Smooth muscle cell (in vitro differentiated cells): ENCODE data around the gene ZNF587. TPM values are rescaled to one million over a fixed set of nuclear protein-coding genes. Genes with fewer than 3 reads are reported as not detected.

Experiments
- DNase-seq: peaks from one replicate; lab custom pipeline; 2025; ENCODE audit not compliant: unreplicated experiment; lab: John Stamatoyannopoulos, UW
- H2AFZ ChIP-seq: fragments of 200-600 bp; sonication (generic); 2 replicates; pipeline ENCODE4 v1.6.0; 2016; ENCODE audit warnings: antibody characterized with exemption, low read depth, mild to moderate bottlenecking
- H3F3A ChIP-seq: fragments of 200-600 bp; sonication (generic); 2 replicates; pipeline ENCODE4 v1.6.0; 2017; ENCODE audit warnings: antibody characterized with exemption, low read depth
- H3K27ac ChIP-seq: fragments of 200-600 bp; sonication (generic); 2 replicates; pipeline ENCODE4 v1.5.1; 2016; ENCODE audit warnings: low read depth, mild to moderate bottlenecking
- H3K27me3 ChIP-seq: fragments of 200-600 bp; sonication (generic); 2 replicates; pipeline ENCODE4 v1.6.1; 2016; ENCODE audit warnings: low read depth, mild to moderate bottlenecking
- H3K36me3 ChIP-seq: fragments of 200-600 bp; sonication (generic); 2 replicates; pipeline ENCODE4 v1.5.1; 2016; ENCODE audit warnings: low read depth
- H3K4me1 ChIP-seq: fragments of 200-600 bp; sonication (generic); 2 replicates; pipeline ENCODE4 v1.5.1; 2016; ENCODE audit warnings: low read depth
- H3K4me2 ChIP-seq: fragments of 200-600 bp; sonication (generic); 2 replicates; pipeline ENCODE4 v1.6.0; 2016; ENCODE audit warnings: mild to moderate bottlenecking
- H3K4me3 ChIP-seq: fragments of 200-600 bp; sonication (generic); 2 replicates; pipeline ENCODE4 v1.5.1; 2016; ENCODE audit warnings: mild to moderate bottlenecking
- H3K79me2 ChIP-seq: fragments of 200-600 bp; sonication (generic); 2 replicates; pipeline ENCODE4 v1.6.0; 2016; ENCODE audit warnings: low read depth, mild to moderate bottlenecking
- H3K9ac ChIP-seq: fragments of 200-600 bp; sonication (generic); 2 replicates; pipeline ENCODE4 v1.6.0; 2016; ENCODE audit warnings: low read depth
- H3K9me3 ChIP-seq: fragments of 200-600 bp; sonication (generic); replicated peaks from 2 replicates; pipeline ENCODE4 v1.5.1; 2016; ENCODE audit warnings: low read depth
- H4K20me1 ChIP-seq: fragments of 200-600 bp; sonication (generic); 2 replicates; pipeline ENCODE4 v1.6.0; 2016; ENCODE audit warnings: low read depth
- WGBS: methylation state at CpG from one replicate; pipeline ENCODE4 v1.1.7; 2016; ENCODE audit warnings: low lambda C conversion rate; 5-methylcytosine and 5-hydroxymethylcytosine counted together
- polyA plus RNA-seq: library from polyadenylated mRNA; unstranded; fragments of >200 nt; fragmentation: Nextera tagmentation; extraction: Ambion mirVana; gene quantifications from 2 replicates; pipeline ENCODE4 v1.2.1, GENCODE V29; 2016
- total RNA-seq: library from RNA; depleted of rRNA; stranded (reverse); fragments of >200 nt; gene quantifications from 2 replicates; pipeline ENCODE4 v1.2.3, GENCODE V29; 2014
- TF ChIP-seq, protein P1 (sequence below): fragments of 200-600 bp; sonication (generic); IDR thresholded peaks from 2 replicates; pipeline ENCODE4 v1.5.1; 2017; ENCODE audit warnings: borderline replicate concordance, mild to moderate bottlenecking, antibody characterized with exemption; ENCODE audit not compliant: insufficient read depth, poor library complexity, severe bottlenecking

Gene ZNF587
- total and polyA plus RNA-seq, 2 experiments from 2014 or later = 3.9 to 13.9 TPM

- H3K4me3 ChIP-seq = no peak overlapping the region
- H3K4me1 ChIP-seq = peaks cover 12% of the 10 kb centered on the region
- H3K4me2 ChIP-seq = no peak overlapping the region
- TF ChIP-seq, protein P1, sequence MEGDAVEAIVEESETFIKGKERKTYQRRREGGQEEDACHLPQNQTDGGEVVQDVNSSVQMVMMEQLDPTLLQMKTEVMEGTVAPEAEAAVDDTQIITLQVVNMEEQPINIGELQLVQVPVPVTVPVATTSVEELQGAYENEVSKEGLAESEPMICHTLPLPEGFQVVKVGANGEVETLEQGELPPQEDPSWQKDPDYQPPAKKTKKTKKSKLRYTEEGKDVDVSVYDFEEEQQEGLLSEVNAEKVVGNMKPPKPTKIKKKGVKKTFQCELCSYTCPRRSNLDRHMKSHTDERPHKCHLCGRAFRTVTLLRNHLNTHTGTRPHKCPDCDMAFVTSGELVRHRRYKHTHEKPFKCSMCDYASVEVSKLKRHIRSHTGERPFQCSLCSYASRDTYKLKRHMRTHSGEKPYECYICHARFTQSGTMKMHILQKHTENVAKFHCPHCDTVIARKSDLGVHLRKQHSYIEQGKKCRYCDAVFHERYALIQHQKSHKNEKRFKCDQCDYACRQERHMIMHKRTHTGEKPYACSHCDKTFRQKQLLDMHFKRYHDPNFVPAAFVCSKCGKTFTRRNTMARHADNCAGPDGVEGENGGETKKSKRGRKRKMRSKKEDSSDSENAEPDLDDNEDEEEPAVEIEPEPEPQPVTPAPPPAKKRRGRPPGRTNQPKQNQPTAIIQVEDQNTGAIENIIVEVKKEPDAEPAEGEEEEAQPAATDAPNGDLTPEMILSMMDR = no peak
- H3K9me3 ChIP-seq = no peaks in the 10 kb centered on the region
- H3K27ac ChIP-seq = no peak overlapping the region
- H3K36me3 ChIP-seq = no peaks in the 10 kb centered on the region
- no peak overlapping the region for H2AFZ ChIP-seq
- H3K27me3 ChIP-seq = no peaks in the 10 kb centered on the region
- whole genome bisulfite sequencing = 91% methylated on average over 7 of the region's 7 CpGs
- peaks cover 46% of the 10 kb centered on the region for H3K79me2 ChIP-seq
- H4K20me1 ChIP-seq = peaks cover 23% of the 10 kb centered on the region
- no peak for DNase-seq
- H3F3A ChIP-seq = no peaks in the 10 kb centered on the region
- no peak overlapping the region for H3K9ac ChIP-seq
Observed at GRCh38 chr19:57816652-57817051, 33.0 kb upstream of the ZNF587 start.

DNA sequence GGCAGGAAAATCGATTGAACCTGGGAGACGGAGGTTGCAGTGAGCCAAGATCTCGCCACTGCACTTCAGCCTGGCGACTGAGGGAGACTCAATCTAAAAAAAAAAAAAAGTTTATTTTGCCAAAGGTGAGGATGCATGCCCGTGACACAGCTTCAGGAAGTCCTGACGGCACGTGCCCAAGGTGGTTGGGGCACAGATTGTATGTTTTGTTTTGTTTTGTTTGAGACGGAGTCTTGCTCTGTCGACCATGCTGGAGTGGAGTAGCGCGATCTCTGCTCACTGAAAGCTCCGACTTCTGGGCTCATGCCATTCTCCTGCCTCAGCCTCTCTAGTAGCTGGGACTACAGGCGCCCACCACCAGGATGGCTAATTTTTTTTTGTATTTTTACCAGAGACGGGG is 31.7 kb upstream of the ZNF587 start:
- WGBS = 93% methylated on average over 14 of the region's 14 CpGs
- peaks cover 49% of the 10 kb centered on the region for H3K79me2 ChIP-seq

DNA sequence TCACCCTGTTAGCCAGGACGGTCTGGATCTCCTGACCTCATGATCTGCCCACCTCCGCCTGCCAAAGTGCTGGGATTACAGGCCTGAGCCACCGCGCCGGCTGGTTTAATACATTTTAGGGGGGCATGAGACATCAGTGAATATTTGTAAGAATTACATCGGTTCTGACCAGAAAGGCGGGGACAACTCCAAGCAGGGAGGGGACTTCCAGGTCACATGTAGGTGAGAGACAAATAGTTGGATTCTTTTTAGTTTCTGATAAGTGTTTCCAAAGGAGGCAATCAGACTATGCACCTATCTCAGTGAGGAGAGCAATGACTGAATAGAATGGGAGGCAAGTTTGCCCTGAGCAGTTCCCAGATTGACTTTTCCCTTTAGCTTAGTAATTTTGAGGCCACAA is 31.3 kb upstream of the ZNF587 start:
- 75% methylated on average over 7 of the region's 7 CpGs for WGBS

More for the DNA sequence above, 31.7 kb upstream of the ZNF587 start:
- Histone ChIP-seq H3K9ac (no peak overlapping the region), H3K4me1 (peaks cover 12% of the 10 kb centered on the region), H3F3A (no peaks in the 10 kb centered on the region), H3K4me3 (no peak overlapping the region), H4K20me1 (peaks cover 25% of the 10 kb centered on the region), H2AFZ (no peak overlapping the region), H3K27me3 (no peaks in the 10 kb centered on the region), H3K9me3 (no peaks in the 10 kb centered on the region), H3K27ac (peak overlapping the region; percentile 87), H3K4me2 (no peak overlapping the region), H3K36me3 (no peaks in the 10 kb centered on the region)
- no peak for DNase-seq
- TF ChIP-seq, protein P1 = no peak

More for the DNA sequence above, 31.3 kb upstream of the ZNF587 start:
- Histone ChIP-seq H3K4me3 (no peak overlapping the region), H4K20me1 (peaks cover 27% of the 10 kb centered on the region), H3K79me2 (peaks cover 52% of the 10 kb centered on the region), H2AFZ (no peak overlapping the region), H3K4me1 (peaks cover 12% of the 10 kb centered on the region), H3K4me2 (no peak overlapping the region), H3F3A (no peaks in the 10 kb centered on the region), H3K27me3 (no peaks in the 10 kb centered on the region), H3K36me3 (no peaks in the 10 kb centered on the region), H3K9me3 (no peaks in the 10 kb centered on the region), H3K9ac (no peak overlapping the region), H3K27ac (peak overlapping the region; percentile 87)
- TF ChIP-seq, protein P1 = no peak
- DNase-seq = no peak
